Mesothelial cell of epicardium (in vitro differentiated cells): ENCODE measurements around the gene PDS5A. TPM values are rescaled to one million over a fixed set of nuclear protein-coding genes. Genes with fewer than 3 reads are reported as not detected.

ENCODE experiments used
- DNase-seq, 2 experiments: peaks; one replicate each; pipeline ENCODE4 v3.0.0; 2021; ENCODE audit warnings: low spot score in 2 of 2; ENCODE audit not compliant: unreplicated experiment in 2 of 2
- H3K27ac Mint-ChIP-seq: 2 replicates; pipeline ENCODE4 v1.8.0; 2021; ENCODE audit warnings: mixed read lengths
- H3K27me3 Mint-ChIP-seq: 2 replicates; pipeline ENCODE4 v1.8.0; 2021; ENCODE audit warnings: low read depth, mixed read lengths
- H3K36me3 Mint-ChIP-seq: 2 replicates; pipeline ENCODE4 v1.8.0; 2021; ENCODE audit warnings: mixed read lengths
- H3K4me1 Mint-ChIP-seq: 2 replicates; pipeline ENCODE4 v1.8.0; 2021; ENCODE audit warnings: mixed read lengths
- H3K4me3 Mint-ChIP-seq: 2 replicates; pipeline ENCODE4 v1.8.0; 2021; ENCODE audit warnings: mild to moderate bottlenecking, moderate library complexity, mixed read lengths
- H3K9me3 Mint-ChIP-seq: 2 replicates; pipeline ENCODE4 v1.8.0; 2021; ENCODE audit warnings: mixed read lengths
- total RNA-seq: library from RNA; stranded (reverse); gene quantifications from 3 replicates; pipeline ENCODE4 v1.2.1, GENCODE V29; 2021
- TF ChIP-seq, protein P1 (sequence below): fragments of 200-600 bp; sonication (generic); IDR thresholded peaks from one replicate; pipeline ENCODE4 v1.5.0; 2021; ENCODE audit warnings: antibody characterized with exemption; ENCODE audit not compliant: unreplicated experiment

Gene PDS5A
- total RNA-seq, 1 donor from 2014 or later, result 86.6 TPM

GRCh38 chr4:39825741-39826231 lies 151.9 kb downstream of the PDS5A start:
- peak overlapping the region; percentile 67 for H3K27ac Mint-ChIP-seq

GRCh38 chr4:39825090-39825489 lies 152.6 kb downstream of the PDS5A start:
- peaks cover 27% of the 10 kb centered on the region for H3K36me3 Mint-ChIP-seq

More at GRCh38 chr4:39825741-39826231, 151.9 kb downstream of the PDS5A start:
- Mint-ChIP-seq H3K36me3 (peaks cover 30% of the 10 kb centered on the region), H3K4me3 (no peak overlapping the region), H3K4me1 (no peaks in the 10 kb centered on the region), H3K9me3 (no peaks in the 10 kb centered on the region), H3K27me3 (no peaks in the 10 kb centered on the region)
- no peak for DNase-seq
- TF ChIP-seq, protein P1, sequence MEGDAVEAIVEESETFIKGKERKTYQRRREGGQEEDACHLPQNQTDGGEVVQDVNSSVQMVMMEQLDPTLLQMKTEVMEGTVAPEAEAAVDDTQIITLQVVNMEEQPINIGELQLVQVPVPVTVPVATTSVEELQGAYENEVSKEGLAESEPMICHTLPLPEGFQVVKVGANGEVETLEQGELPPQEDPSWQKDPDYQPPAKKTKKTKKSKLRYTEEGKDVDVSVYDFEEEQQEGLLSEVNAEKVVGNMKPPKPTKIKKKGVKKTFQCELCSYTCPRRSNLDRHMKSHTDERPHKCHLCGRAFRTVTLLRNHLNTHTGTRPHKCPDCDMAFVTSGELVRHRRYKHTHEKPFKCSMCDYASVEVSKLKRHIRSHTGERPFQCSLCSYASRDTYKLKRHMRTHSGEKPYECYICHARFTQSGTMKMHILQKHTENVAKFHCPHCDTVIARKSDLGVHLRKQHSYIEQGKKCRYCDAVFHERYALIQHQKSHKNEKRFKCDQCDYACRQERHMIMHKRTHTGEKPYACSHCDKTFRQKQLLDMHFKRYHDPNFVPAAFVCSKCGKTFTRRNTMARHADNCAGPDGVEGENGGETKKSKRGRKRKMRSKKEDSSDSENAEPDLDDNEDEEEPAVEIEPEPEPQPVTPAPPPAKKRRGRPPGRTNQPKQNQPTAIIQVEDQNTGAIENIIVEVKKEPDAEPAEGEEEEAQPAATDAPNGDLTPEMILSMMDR, result no peak

GRCh38 chr4:39823191-39823590 lies 154.5 kb downstream of the PDS5A start:
- TF ChIP-seq, protein P1, result no peak
- DNase-seq, result no peak
- no peak overlapping the region for H3K27ac Mint-ChIP-seq
- H3K27me3 Mint-ChIP-seq, result no peaks in the 10 kb centered on the region
- H3K4me3 Mint-ChIP-seq, result no peak overlapping the region
- H3K36me3 Mint-ChIP-seq, result peaks cover 18% of the 10 kb centered on the region
- peaks cover 2% of the 10 kb centered on the region for H3K4me1 Mint-ChIP-seq
- H3K9me3 Mint-ChIP-seq, result no peaks in the 10 kb centered on the region

More at GRCh38 chr4:39825090-39825489, 152.6 kb downstream of the PDS5A start:
- H3K27ac Mint-ChIP-seq, result no peak overlapping the region
- H3K9me3 Mint-ChIP-seq, result no peaks in the 10 kb centered on the region
- H3K4me3 Mint-ChIP-seq, result no peak overlapping the region
- TF ChIP-seq, protein P1, result no peak
- no peak for DNase-seq
- peaks cover under 1% of the 10 kb centered on the region for H3K4me1 Mint-ChIP-seq
- no peaks in the 10 kb centered on the region for H3K27me3 Mint-ChIP-seq

GRCh38 chr4:39822662-39823061 lies 155.0 kb downstream of the PDS5A start:
- no peaks in the 10 kb centered on the region for H3K27me3 Mint-ChIP-seq
- DNase-seq, result no peak
- peaks cover 2% of the 10 kb centered on the region for H3K4me1 Mint-ChIP-seq
- H3K4me3 Mint-ChIP-seq, result no peak overlapping the region
- TF ChIP-seq, protein P1, result no peak
- H3K36me3 Mint-ChIP-seq, result peaks cover 14% of the 10 kb centered on the region
- no peak overlapping the region for H3K27ac Mint-ChIP-seq
- H3K9me3 Mint-ChIP-seq, result no peaks in the 10 kb centered on the region

DNA sequence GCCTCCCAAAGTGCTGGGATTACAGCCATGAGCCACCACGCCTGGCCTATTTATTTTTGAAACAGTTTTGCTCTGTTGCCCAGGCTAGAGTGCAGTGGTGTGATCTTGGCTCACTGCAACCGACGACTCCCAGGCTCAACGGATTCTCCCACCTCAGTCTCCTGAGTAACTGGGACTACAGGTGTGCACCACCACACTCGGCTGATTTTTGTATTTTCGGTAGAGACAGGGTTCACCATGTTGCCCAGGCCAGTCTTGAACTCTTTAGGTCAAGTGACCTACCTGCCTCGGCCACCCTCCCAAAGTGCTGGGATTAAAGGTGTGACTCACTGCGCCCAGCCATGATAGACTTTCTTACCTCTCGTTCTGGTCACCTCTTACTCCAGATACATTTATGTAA lies 155.8 kb downstream of the PDS5A start:
- Mint-ChIP-seq H3K27ac (no peak overlapping the region), H3K4me3 (no peak overlapping the region), H3K36me3 (peaks cover 10% of the 10 kb centered on the region), H3K9me3 (no peaks in the 10 kb centered on the region), H3K27me3 (no peaks in the 10 kb centered on the region), H3K4me1 (peaks cover 5% of the 10 kb centered on the region)
- TF ChIP-seq, protein P1, result no peak
- no peak for DNase-seq

- DNase-seq, result no peak
- H3K27ac Mint-ChIP-seq, result peak overlapping the region; percentile 55
- TF ChIP-seq, protein P1, result no peak
- H3K27me3 Mint-ChIP-seq, result no peaks in the 10 kb centered on the region
- H3K4me3 Mint-ChIP-seq, result no peak overlapping the region
- peaks cover 10% of the 10 kb centered on the region for H3K4me1 Mint-ChIP-seq
- H3K36me3 Mint-ChIP-seq, result peaks cover 10% of the 10 kb centered on the region
- H3K9me3 Mint-ChIP-seq, result no peaks in the 10 kb centered on the region
Measured at GRCh38 chr4:39820186-39820585, 157.5 kb downstream of the PDS5A start.
